NK-92 (cell line): ENCODE measurements around the gene HAPLN3.

Experiments used
- DNase-seq: peaks from one replicate; lab custom pipeline; 2025; ENCODE audit not compliant: unreplicated experiment; lab: John Stamatoyannopoulos, UW

Gene HAPLN3

DNA sequence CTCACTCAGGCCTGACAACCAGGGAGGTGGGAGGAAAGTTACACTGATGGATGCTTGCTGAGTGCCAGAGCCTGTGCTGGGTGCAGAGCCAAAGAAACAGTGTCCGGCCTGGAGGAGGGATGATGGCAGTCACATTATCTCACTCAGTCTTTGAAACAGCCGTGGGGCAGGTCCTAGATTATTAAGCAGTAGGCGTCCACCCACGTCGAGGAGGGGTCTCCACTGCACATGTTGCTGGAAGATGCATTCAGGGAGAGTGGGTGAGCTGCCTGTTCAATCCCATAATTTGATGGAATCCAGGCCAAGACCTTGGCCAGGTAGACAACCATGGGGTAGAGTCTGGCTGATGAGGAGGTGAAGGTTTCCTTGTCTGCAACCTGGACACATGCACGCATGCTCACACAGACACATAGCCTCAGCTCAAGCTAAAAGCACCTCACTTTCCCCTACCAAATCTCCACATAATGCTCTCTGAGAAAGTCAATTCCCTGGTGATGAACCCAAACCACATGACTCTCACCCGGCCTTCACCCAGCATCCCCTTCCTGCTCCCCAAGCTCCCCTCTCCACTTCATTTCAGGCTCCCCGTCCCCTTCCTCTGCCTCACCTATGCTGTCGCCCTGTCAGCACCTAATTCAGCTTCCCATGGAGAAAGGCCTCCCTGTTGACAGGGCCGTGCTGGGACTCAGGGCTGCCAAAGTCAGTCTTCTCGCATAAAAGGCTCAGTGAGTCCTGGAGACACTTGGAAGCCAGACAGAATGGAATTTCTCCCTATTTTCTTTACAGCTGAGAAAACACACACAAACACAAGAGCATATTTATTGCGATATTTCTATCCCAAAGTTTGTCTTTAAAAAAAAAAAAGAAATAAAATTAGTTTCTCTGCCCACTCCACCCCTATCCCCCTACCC lies 62.3 kb downstream of the HAPLN3 start:
- no peak for DNase-seq

DNA sequence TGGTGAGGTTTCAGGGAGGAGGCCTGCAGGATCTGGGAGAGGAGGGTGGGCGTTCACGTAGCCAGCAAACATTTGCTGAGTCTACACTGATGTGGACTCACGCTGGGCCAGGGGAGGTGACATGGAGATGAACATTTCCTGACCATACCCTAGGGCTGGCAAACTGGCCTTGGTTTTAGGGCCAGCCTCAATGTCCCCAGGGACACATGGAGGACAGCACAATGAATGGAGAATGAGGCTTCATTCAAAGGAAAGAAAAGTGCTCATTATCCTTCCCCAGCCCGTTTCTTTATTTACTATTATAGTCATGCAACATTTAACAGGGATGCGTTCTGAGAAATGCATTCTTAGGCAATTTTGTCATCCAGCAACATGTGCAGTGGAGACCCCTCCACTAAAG lies 65.3 kb downstream of the HAPLN3 start:
- DNase-seq, result no peak

DNA sequence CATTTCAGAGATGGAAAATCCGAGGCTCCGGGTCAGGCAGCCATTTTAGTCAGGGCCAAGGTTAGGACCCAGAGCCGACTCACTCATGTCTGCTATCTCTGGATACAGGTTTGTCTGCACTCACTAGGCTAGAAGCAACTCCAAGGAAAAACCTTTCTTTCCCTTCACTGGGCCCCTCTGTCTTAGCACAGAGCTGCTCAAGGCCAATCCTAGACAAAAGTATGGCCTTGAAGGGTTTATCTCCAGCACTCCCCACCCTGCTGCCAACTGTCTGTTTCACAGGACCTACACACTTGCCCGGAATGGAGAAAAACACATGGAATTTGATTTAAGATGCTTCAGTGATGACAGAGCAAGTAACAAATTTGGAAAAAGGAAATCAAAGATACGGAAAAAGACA lies 66.6 kb downstream of the HAPLN3 start:
- DNase-seq, result no peak
